Small intestine (tissue), 7 donors: ENCODE measurements around the gene WNK2. TPM values are rescaled to one million over a fixed set of nuclear protein-coding genes. Genes with fewer than 3 reads are reported as not detected.
A peak's percentile ranks its signal among the peaks of the same experiment; 100 is the strongest.

Experiments used
- DNase-seq, 2 donors: peaks; one replicate each; pipeline versions ENCODE4 v3.0.0 to v3.0.0-alpha.2; 2013
- FAIRE-seq: peaks from 2 replicates; lab custom pipeline; 2012; peaks lifted over from hg19 to GRCh38; lab: Jason Lieb, UNC
- H3K27ac ChIP-seq, 3 donors: one replicate each; pipeline ENCODE4 v1.5.1; 2013; ENCODE audit warnings: low read length in 2 of 3, mild to moderate bottlenecking in 2 of 3, control low read depth in 1 of 3, inconsistent platforms in 1 of 3, low read depth in 1 of 3, moderate library complexity in 1 of 3
- H3K27me3 ChIP-seq, 3 donors: one replicate each; pipeline ENCODE4 v1.6.1; 2013; ENCODE audit warnings: low read length in 3 of 3, inconsistent platforms in 1 of 3; ENCODE audit not compliant: control insufficient read depth in 3 of 3, insufficient read depth in 3 of 3
- H3K36me3 ChIP-seq, 3 donors: one replicate each; pipeline ENCODE4 v1.6.1; 2013; ENCODE audit warnings: low read length in 3 of 3, inconsistent platforms in 1 of 3, low read depth in 1 of 3, mild to moderate bottlenecking in 1 of 3, moderate library complexity in 1 of 3; ENCODE audit not compliant: control insufficient read depth in 3 of 3, insufficient read depth in 2 of 3
- H3K4me1 ChIP-seq, 3 donors: one replicate each; pipeline ENCODE4 v1.6.1; 2013; ENCODE audit warnings: low read length in 2 of 3, inconsistent platforms in 1 of 3, low read depth in 1 of 3, mild to moderate bottlenecking in 1 of 3, moderate library complexity in 1 of 3; ENCODE audit not compliant: control insufficient read depth in 3 of 3, insufficient read depth in 2 of 3
- H3K4me3 ChIP-seq, 3 donors: one replicate each; pipeline ENCODE4 v1.5.1; 2013; ENCODE audit warnings: low read length in 3 of 3, control low read depth in 1 of 3, inconsistent platforms in 1 of 3, low read depth in 1 of 3, mild to moderate bottlenecking in 1 of 3, moderate library complexity in 1 of 3
- H3K9me3 ChIP-seq, 2 donors: one replicate each; pipeline ENCODE4 v1.6.1; 2013; ENCODE audit warnings: low read depth in 1 of 2, low read length in 1 of 2; ENCODE audit not compliant: control insufficient read depth in 2 of 2, insufficient read depth in 1 of 2
- WGBS, 3 donors: extraction: QIAGEN DNeasy Blood & Tissue Kit; methylation state at CpG; one replicate each; pipeline ENCODE4 v1.1.7; 2013; 5-methylcytosine and 5-hydroxymethylcytosine counted together
- polyA plus RNA-seq, 4 donors: library from polyadenylated mRNA; stranded (reverse) in 3 of 4; unstranded in 1 of 4; fragments of 200-250 nt in 3 of 4; fragments of 120-200 nt in 1 of 4; gene quantifications; one replicate each; pipeline versions ENCODE4 v1.2.1 to v1.2.3, GENCODE V29; 2013
- donor health status: healthy with polysubstance abuse.
- donor health status: control.
- donor health status: control.
- donor health status: Bipolar disorder and iron deficiency.
- donor health status: healthy.

Gene WNK2
- polyA plus RNA-seq, 4 donors = 13.8 to 101 (median 33.8) TPM

DNA sequence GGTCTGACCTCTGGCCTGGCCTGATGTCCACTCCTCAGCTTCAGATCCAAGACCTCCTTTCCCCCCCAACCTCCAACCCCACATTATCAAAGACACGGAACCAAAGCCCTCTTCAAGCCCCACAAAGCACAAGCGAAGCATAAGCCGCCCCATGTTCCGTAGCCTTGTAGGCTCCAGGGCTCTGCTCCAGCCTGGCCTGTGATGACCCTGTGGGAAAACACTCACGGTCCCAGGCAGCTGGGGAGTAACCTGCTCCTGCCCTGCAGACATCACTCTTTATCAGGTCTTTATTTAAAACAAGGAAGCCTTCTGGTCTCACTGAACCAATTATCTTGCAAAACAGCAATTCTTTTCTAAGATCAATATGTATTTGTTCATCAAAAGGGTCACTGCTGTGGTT lies 15.4 kb upstream of the WNK2 start:
- no peak overlapping the region for H3K27ac ChIP-seq
- H3K9me3 ChIP-seq = no peaks in the 10 kb centered on the region
- 80 to 88% (median 80%) methylated on average over 5 of the region's 5 CpGs for WGBS, 3 donors
- H3K4me3 ChIP-seq = no peak overlapping the region
- FAIRE-seq (no peak), DNase-seq (no peak)
- H3K27me3 ChIP-seq = no peaks in the 10 kb centered on the region
- H3K36me3 ChIP-seq = no peaks in the 10 kb centered on the region
- H3K4me1 ChIP-seq = peaks cover 0 to 7% (median 0%) of the 10 kb centered on the region in 3 donors

DNA sequence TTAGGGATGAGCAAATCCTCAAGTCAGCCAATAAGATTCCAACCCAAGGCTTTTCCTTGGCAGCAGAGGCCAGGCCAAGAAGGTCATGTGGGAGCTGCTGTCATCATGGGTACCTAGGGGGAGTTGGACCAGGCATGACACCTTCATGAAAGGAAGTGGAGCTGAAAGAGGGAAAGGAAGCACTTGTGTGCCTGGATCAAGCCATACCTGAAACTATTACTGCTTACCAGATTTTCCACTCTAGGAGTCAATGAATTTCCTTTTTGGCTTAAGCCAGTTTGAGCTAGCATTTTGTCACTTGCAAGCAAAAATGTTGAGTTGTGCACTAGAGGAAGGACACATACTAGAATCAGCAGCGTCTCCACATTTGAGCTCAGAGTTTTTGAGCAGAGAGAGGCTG lies 14.5 kb upstream of the WNK2 start:
- Histone ChIP-seq H3K36me3 (no peaks in the 10 kb centered on the region), H3K27me3 (no peaks in the 10 kb centered on the region), H3K4me3 (no peak overlapping the region), H3K4me1 (peaks cover 0 to 11% (median 0%) of the 10 kb centered on the region in 3 donors), H3K27ac (no peak overlapping the region), H3K9me3 (no peaks in the 10 kb centered on the region)
- no peak for DNase-seq
- no peak for FAIRE-seq
- WGBS, 3 donors = 96 to 100% (median 98%) methylated on average over 1 of the region's 1 CpG

DNA sequence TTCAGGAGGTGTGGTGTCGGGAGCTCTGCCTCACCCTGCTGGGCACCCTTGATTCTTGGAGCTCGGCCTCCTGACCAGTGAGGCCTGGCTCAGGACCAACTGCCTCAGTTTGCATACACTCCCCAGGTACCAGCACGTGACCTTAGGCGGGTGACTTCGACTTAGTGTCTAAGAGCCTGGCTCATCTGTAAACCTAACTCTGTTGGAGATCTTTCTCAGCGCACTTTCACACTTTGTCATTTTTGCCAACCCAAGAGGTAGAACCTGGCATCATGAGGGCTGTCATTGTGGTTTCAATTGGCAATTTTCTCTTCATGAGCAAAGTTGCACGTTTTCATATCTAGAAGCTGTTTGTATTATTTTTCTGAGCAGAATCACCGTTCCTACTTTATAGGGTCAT lies 13.4 kb upstream of the WNK2 start:
- Histone ChIP-seq H3K9me3 (no peaks in the 10 kb centered on the region), H3K4me3 (no peak overlapping the region), H3K36me3 (no peaks in the 10 kb centered on the region), H3K27me3 (no peaks in the 10 kb centered on the region), H3K27ac (no peak overlapping the region), H3K4me1 (peaks cover 0 to 11% (median 0%) of the 10 kb centered on the region in 3 donors)
- FAIRE-seq = no peak
- DNase-seq = no peak
- 88 to 92% (median 91%) methylated on average over 8 of the region's 8 CpGs for WGBS, 3 donors

DNA sequence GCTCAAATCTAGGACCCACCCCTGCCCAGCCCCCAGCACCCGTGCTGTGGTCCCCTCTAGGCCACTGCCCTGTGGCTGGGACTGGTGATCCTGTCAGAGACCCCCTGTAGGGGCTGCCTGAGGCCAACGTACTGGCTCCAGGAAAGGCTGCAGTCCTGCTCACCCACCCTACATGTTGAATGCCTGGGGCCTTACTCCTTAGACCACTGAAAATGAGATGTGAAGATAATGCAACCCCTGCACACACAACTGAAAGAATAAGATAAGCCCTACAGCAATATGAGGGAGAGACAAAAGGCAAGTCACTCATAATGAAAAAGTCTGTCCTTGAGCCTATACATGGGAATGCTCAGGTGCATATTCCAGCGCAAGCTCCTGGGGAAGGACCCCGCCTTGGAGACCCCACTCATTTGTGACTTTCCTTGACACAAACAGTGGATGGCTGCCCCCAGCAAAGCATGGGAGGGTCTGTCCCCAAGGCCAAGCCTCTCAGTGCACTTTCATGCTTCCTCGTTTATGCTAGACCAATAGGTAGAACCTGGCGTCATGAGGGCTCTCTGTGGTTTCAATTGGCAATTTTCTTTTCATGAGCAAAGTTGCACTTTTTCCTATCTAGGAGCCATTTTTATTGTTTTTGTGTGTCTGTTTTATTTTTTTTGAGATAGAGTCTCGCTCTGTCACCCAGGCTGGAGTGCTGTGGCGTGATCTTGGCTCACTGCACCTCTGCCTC lies 12.5 kb upstream of the WNK2 start:
- no peaks in the 10 kb centered on the region for H3K9me3 ChIP-seq
- peaks cover 0 to 11% (median 0%) of the 10 kb centered on the region in 3 donors for H3K4me1 ChIP-seq
- no peaks in the 10 kb centered on the region for H3K27me3 ChIP-seq
- no peak for FAIRE-seq
- no peaks in the 10 kb centered on the region for H3K36me3 ChIP-seq
- H3K4me3 ChIP-seq = no peak overlapping the region
- 87 to 92% (median 89%) methylated on average over 8 of the region's 8 CpGs for WGBS, 3 donors
- no peak overlapping the region for H3K27ac ChIP-seq
- DNase-seq = no peak

DNA sequence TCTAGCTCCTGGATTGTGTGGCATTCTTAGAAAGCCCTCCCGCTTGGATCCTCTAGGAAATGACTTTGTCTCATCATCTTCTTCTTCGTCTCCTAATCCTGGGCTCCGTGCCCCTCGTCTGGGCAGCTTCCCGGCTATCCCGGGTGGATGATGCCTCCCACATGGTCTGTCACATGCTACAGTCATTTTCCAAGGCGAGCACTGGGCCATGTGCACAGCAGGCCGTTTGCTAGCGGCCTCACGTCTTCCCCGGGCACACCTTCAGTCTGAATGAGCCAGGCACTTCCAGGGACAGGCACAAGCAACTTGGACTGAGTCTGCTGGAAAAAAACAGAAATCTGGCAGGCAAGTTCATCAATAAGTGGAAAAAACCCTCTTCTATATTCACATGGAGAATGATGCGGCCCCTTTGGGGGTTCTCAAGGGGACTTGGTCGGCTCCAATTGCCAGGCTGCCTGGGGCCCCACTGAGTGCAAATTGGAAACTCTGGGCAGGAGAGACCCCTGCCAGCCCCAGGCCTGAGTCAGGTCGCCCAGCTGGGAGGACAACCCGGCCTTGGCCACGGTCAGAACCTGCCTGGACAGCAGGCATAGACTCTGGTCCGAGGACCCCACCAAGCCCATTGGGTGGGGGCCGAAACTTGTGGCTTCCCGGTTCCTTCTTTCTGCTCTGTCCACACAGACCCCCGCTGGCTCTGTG lies 11.1 kb upstream of the WNK2 start:
- Histone ChIP-seq H3K27ac (no peak overlapping the region), H3K9me3 (no peaks in the 10 kb centered on the region), H3K4me1 (peaks cover 0 to 11% (median 0%) of the 10 kb centered on the region in 3 donors), H3K36me3 (no peaks in the 10 kb centered on the region), H3K4me3 (no peak overlapping the region), H3K27me3 (no peaks in the 10 kb centered on the region)
- FAIRE-seq (no peak), DNase-seq (no peak)
- 83 to 86% (median 85%) methylated on average over 20 of the region's 20 CpGs for WGBS, 3 donors

DNA sequence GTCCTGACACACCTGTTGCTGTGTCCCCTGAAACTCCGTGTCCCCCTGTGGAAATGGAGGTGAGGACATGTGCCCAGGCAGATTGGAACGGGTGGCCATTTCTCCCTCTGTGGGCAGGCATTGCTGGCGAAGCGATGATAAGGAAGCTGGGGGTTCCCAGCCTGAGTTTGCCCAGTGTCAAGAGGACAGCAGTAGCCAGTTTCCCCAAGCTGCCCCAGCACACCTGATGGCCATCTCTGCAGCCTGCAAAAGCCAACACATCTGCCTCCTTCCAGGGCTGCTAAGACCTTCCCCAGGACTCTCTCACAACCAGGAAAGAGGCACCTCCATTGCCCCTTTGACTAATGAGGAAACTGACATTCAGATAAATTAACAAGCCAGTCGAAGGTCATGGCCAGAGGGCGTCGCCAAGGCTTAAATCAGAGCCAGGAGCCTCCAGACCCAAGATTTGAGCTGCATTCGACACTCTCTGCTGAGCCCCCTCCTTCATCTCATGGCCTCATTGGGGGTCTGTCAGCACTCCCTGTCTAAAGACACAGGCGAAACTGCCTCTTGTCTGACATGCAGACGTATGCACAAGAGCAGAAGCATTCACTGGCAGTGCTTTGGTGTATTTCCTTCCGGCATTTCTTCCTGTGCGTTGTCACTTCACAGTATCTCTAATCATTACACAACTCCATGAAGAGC lies 10.4 kb upstream of the WNK2 start:
- Histone ChIP-seq H3K9me3 (no peaks in the 10 kb centered on the region), H3K36me3 (no peaks in the 10 kb centered on the region), H3K27me3 (no peaks in the 10 kb centered on the region), H3K4me1 (peaks cover 0 to 11% (median 0%) of the 10 kb centered on the region in 3 donors), H3K4me3 (no peak overlapping the region), H3K27ac (no peak overlapping the region)
- 35 to 62% (median 41%) methylated on average over 12 of the region's 12 CpGs for WGBS, 3 donors
- peak; percentile 48 to 73 for DNase-seq
- no peak for FAIRE-seq

DNA sequence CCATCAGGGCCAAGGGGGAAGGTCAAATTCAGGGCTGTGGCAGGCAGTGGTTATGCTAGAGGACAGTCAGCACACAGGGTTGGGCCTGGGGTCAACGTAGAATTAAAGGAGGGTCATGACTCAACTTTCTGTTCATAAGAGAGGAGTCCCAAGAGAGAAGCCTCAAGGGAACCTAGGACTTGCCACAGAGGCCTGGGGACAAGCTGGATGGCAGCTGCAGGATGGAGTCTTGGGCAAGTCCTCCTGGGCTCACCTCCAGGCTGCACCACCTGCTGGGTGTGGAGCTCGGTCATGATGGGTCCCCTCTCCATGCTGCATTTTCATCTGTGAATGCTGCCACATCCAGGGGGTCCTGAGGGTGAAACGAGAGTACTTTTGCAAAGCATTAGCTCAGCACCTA lies 9.0 kb upstream of the WNK2 start:
- H3K9me3 ChIP-seq = no peaks in the 10 kb centered on the region
- no peak overlapping the region for H3K4me3 ChIP-seq
- DNase-seq = peak in 1 of 2 donors; percentile 37
- no peaks in the 10 kb centered on the region for H3K36me3 ChIP-seq
- H3K27me3 ChIP-seq = no peaks in the 10 kb centered on the region
- 15 to 71% (median 41%) methylated on average over 3 of the region's 3 CpGs for WGBS, 3 donors
- FAIRE-seq = no peak
- H3K4me1 ChIP-seq = peaks cover 0 to 22% (median 0%) of the 10 kb centered on the region in 3 donors
- H3K27ac ChIP-seq = no peak overlapping the region

DNA sequence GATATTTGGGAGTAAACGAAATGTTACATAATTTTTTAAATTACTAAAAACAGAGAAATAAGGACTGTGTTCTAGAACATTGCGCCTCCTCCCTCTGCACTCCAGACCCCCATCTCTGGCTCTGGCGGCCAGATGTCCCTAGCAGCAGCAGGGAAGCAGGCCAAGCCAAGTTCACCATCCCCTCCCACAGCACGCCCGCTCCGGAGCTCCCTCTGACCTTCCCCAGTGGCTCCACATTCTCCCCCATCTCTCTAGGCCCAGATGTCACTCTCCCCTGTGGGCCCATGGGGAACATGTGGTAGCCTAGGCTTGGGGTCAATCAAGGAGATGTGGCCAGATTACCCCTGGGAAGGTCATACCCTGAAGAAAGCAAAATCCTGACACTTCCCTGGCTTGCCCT lies 6.3 kb upstream of the WNK2 start:
- no peak for DNase-seq
- Histone ChIP-seq H3K27me3 (no peaks in the 10 kb centered on the region), H3K36me3 (no peaks in the 10 kb centered on the region), H3K9me3 (no peaks in the 10 kb centered on the region), H3K4me3 (no peak overlapping the region), H3K4me1 (peaks cover 0 to 22% (median 2%) of the 10 kb centered on the region in 3 donors), H3K27ac (no peak overlapping the region)
- 81 to 86% (median 81%) methylated on average over 6 of the region's 6 CpGs for WGBS, 3 donors
- FAIRE-seq = no peak
